Glomerular visceral epithelial cell (primary cell): ENCODE results near the gene GALNT9.
A peak's percentile ranks its signal among the peaks of the same experiment; 100 is the strongest.
"Not testable (repeated sequence)": the region's sequence is repeated elsewhere in the genome, so short reads cannot be mapped to it uniquely, and the experiment has no call there.

Experiments
- DNase-seq: peaks from one replicate; pipeline ENCODE4 v3.0.0-alpha.2; 2016; ENCODE audit errors: extremely low spot score

GALNT9 gene

GRCh38 chr12:132236129-132236929 is 93.1 kb downstream of the GALNT9 start:
- no peak for DNase-seq

DNA sequence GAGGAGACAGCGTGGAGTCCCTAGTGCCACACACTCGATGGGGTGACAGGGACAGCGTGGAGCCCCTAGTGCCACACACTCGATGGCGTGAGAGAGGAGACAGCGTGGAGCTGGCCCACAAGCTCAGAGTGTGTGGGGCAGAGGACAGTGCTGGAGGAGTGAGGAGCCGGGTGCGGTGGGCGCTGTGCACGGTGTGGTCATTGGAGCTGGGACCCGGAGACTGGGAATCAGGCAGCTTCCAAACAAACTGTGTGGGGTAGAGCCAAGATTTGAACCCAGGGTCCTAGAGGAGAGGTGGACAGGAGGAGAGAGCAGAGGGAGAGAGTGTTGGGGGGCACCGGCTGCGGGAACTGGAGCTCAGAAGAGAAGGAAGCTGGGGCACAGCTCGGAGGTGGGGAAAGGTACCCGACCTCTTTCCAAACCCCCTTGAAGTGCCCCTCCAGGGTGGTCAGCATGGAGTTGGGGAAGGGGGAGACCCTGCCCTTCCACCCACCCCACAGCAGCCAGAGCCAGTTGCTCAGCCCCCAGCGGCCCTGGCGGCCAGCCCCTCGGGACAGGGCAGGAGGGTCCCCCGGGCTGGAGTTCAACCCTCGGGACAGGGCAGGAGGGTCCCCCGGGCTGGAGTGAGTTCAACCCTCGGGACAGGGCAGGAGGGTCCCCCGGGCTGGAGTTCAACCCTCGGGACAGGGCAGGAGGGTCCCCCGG is 94.1 kb downstream of the GALNT9 start:
- DNase-seq, result no peak

DNA sequence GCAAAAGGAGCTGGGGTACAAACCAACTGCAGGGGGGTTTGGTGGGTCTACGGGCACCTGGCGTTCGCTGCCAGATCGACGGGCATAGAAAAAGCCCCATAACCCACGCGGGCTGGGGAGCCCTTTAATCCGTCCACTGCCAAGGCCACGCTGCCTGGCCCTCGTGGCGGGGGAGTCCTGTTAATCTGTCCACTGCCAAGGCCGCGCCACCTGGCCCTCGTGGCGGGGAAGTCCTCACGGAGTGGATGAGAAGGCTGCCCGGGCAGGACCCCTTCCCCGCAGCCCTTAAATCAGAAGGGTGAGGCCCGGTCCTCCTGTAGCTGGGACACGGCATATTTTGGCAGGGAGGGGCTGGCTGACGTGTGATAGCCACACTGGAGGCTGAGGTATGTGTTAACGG is 99.0 kb downstream of the GALNT9 start:
- DNase-seq, result no peak

DNA sequence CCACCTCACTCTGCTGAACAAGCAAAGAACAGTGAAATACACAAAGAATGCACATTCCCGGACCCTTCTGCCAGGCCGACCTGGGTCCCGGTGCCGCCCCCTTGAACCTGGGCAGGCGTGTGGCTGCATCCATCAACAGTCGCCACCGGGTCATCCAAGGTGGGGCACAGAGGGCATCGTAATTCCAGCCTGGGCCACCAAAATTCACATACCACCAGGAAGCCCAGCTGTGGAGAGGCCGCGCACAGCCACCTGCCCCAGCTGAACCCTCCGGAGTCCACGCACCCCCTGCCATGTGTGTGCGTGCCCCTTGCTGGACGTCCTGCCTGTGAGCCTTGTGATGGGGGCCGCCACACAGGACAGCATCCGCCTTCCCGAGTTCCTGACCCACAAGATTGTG is 99.5 kb downstream of the GALNT9 start:
- no peak for DNase-seq

GRCh38 chr12:132229193-132229760 is 100.1 kb downstream of the GALNT9 start:
- no peak for DNase-seq

DNA sequence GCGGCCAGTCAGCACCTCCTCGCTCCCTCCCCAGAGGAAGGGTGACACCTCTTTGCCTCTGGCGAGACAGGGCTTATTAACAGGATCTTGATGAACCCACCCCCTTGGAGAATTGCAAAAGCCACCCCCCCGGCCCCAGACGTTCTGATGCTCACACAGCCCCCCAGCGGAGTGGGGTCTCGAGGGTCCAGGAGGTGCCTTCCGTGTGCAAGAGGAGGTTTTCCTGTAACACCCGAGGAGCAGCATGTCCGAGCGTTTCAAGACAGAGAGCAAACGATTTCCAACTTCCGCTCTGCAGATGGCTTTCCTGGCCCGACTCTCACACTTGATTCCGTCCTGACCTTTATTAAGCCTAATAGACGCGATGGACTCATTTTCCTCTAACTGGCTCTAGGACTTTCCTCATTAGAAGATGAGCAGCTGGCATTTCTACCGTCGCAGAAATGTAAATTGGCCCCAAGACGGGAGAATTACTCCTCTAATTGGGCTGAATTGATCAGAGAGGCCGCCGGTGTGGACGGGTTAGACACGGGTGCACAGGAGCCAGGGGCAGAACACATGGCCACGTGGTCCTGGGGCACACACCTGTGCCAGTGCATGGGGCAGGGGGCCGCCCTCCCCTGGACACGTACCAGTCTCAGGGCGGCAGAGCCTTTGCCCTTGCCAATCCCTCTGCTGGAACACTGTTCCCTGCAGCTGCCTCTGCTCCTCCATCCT is 100.8 kb downstream of the GALNT9 start:
- DNase-seq, result no peak

- no peak for DNase-seq
Measured at GRCh38 chr12:132227782-132228475, 101.5 kb downstream of the GALNT9 start.

GRCh38 chr12:132227118-132227517 is 102.3 kb downstream of the GALNT9 start:
- no peak for DNase-seq

DNA sequence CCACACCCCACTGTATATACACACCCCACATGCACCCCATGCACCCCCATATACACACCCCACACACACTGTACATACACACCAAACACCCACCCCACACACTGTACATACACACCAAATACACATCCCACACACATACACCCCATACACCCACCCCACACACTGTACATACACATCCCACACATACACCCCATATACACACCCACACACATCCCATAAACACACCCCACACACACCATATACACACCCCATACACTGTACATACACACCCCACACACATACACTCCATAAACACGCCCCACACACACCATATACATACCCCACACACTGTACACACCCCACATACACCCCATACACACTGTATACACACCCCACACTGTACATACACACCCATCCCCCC is 102.8 kb downstream of the GALNT9 start:
- DNase-seq, result no peak

DNA sequence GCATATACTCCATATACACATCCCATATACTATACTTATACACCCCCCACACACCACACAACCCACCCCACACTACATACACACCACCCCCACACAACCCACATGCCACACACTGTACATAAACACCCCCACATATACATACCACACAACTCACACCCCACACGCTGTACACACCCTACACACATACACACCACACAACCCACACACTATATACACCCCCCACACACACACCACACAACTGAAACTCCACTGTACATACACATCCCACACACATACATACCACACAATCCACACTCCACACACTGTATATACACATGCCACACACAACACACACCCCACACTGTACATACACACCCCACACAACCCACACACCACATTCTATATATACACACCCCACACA is 104.2 kb downstream of the GALNT9 start:
- DNase-seq, result no peak

DNA sequence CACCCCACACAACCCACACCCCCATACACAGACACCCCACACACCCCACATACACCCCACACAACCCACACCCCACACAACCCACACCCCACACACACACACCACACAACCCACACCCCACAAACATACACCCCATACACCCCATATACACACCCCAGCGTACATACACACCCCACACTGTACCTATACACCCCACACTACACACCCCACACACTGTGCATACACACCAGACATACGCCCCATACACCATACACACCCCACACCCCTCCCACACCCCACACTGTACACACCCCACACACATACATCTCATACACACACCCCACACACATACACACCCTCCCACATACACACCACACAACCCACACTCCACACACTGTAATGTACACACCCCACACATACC is 104.9 kb downstream of the GALNT9 start:
- no peak for DNase-seq

DNA sequence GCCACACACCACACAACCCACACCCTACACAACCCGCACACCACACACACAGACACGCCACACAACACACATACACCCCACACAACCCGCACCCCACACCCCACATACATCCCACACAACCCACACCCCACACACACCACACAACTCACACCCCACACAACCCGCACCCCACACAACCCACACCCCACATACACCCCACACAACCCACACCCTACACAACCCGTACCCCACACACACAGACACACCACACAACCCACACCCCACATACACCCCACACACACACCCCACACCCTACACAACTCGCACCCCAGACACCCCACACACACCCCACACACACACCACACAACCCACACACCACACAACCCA is 106.6 kb downstream of the GALNT9 start:
- no peak for DNase-seq

DNA sequence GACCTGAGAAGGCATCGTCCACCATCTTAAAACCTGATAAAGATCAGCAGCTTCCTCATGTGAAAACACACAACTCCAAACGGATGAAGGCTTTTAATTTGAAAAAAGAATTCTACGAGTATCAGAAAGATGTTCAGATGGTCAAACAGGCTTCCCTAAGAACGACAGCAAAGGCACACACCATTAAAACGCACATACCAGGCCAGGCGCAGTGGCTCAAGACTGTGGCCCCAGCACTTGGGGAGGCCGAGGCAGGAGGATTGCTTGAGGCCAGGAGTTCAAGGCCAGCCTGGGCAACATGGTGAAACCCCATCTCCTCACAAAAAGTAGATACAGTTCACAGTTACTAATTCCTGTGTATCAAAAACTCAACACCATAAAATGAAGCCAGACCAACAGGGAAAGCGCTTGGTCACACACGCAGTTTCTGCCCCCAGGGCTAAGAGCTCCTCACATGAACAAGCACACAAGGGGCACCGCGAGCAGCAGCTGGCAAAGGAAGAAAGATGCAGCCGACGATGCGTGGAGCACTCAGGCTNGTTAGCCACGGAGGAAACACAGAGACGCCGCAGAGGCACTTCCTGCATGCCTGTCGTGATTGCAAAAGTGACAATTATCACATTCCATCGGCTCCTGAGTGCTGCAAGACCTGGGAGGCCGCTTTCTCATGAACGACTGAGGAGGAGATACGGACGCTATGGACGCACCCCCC is 107.1 kb downstream of the GALNT9 start:
- DNase-seq, result peak; percentile 70

DNA sequence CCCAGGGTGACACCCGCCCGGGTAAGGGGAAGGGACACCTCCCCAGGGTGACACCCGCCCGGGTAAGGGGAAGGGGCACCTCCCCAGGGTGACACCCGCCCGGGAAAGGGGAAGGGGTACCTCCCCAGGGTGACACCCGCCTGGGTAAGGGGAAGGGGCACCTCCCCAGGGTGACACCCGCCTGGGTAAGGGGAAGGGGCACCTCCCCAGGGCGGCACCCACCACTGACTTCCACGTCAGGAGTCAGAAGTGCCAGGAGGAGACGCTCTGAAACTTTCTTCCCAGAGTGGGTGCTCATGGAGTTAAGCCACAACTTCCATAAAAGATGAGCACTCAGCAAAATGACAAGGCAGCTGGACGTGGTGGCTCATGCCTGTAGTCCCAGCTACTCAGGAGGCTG is 109.6 kb downstream of the GALNT9 start:
- DNase-seq, result not testable (repeated sequence)

- DNase-seq, result no peak
Measured at GRCh38 chr12:132219323-132219722, 110.1 kb downstream of the GALNT9 start.

- peak; percentile 2 for DNase-seq
Measured at GRCh38 chr12:132218915-132219314, 110.5 kb downstream of the GALNT9 start.

DNA sequence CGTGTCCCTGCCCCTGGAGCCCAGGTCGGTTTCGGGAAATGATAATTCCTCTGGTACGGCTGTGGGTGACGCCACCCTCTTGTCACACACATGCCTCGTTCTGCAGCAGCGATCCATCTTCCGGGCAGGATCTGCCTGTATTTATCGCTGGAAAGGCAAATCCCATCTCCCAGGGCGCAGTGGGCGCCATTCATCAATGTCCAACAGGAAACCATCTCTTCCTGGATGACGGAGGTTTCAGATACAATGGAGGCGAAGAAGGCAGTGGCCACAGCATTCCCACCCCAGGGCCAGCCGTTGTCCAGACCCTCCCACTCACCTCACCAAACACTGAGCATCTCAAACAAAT is 110.9 kb downstream of the GALNT9 start:
- no peak for DNase-seq

DNA sequence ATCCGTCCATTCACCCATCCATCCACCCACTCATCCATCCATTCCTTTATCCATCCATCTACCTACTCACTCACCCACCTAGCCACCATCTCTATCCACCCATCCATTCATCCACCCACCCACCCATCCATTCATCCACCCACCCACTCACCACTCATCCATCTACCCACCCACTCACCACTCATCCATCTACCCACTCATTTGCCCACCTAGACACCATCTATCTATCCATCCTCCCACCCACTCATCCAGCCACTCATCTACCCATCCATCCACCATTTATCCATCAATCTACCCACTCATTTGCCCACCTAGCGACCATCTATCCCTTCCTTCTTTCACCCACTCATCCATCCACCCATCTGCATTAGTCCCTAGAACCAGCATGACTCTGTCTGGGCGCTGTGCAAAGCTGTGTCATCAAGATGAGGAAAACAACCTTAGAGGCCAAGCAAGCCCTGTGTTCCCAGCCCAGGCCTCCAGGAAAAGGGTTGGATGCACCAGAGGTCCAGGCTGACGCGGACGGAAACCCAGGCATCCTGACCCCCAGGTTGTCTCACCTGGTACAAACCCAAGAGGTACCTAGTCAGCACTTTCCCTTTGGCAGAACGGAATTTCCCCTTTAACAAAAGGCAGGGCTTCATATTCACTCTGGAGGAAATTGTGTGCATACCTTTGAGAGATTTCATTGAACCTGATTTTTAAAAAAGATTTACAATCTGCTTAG is 111.4 kb downstream of the GALNT9 start:
- no peak for DNase-seq

DNA sequence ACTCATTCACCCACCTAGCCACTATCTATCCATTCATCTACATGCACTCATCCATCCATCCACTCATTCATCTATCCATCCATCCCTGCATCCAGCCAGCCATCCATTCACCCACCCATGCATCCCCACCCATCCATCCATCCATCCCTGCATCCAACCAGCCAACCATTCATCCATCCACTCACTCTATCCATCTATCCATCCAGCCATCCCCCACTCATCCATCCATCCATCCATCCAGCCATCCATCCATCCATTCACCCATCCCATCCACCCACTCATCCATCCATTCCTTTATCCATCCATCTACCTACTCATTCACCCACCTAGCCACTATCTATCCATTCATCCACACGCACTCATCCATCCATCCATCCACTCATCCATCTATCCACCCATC is 112.0 kb downstream of the GALNT9 start:
- no peak for DNase-seq

DNA sequence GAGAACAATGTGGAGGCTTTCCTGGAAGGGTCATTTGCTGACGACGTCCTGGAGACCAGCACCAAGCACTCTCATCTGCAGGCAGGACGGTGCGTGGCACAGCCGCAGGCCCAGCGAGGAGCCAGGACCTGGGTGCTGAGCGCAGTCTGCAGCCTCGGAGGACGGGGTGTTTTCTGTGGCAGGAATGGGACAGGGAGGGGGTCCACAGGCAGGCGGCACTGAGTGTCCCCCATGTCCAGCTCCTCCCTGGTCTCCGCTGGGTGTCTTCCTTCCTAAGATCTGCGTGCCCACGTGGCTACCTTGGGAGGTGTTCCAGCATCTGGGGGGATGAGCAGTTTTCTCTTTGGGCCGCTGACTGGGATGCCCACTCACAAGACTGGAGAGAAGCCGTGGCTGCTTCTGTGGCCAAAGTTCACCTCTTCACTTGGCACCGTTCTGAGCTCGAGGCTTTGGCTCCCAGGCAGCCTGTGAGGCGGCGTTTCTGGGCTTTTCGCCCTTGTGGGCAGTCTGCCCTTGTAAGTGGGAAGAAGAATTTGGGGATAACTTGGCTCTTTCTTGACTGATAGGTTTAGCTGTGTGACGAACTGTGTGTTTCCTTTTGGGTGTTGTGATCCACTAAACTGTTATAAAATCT is 112.9 kb downstream of the GALNT9 start:
- DNase-seq, result no peak
